HG03354 (cell line): ENCODE data around the gene SLC13A5.
"Not testable (repeated sequence)": the region's sequence is repeated elsewhere in the genome, so short reads cannot be mapped to it uniquely, and the experiment has no call there.

Experiments
- ATAC-seq: cut with Tn5 transposase; IDR thresholded peaks from one replicate; pipeline ENCODE4 v1.9.1; 2021; ENCODE audit warnings: mild to moderate bottlenecking; ENCODE audit not compliant: unreplicated experiment, poor library complexity, severe bottlenecking

SLC13A5 gene

DNA sequence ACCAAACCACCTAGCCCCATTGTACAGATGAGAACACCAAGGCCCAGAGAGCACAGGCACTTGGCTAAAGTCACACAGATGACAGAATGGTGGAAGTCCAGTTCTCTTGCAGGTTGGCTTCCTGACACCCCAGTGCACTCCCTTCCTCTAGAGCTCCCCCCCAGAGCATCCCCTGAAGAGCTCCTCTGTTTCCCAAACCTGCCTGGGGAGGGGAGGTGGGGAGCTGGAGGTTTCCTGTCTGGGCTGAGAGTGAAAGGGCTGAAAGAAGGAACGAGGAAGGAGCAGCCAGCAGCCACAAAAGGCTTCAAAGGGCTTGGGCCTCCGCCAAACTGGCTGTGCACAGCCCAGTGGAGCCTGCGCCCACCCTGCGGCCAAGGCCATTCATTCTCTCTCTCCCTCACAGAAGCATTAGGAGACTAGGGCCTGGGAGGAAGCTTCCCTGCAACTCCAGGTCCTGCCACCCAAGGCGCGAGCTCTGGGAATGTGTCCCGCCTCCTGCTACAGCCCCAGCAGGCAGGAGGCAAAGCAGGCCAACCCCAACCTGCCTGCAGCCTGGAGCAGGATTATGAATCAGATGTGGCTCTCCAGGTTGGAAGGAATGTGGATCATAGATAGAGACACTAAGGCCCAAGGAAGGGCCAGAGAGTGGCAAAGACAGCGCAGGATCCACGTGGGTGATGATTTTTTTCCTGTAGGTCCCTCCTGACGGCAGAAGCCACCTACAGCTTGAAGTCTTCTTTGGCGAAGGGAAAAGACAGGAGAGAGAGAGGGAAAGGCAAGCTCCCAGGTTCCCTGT is 913 bp downstream of the SLC13A5 start:
- no peak for ATAC-seq

GRCh38 chr17:6711681-6712057 is 1.5 kb downstream of the SLC13A5 start:
- no peak for ATAC-seq

DNA sequence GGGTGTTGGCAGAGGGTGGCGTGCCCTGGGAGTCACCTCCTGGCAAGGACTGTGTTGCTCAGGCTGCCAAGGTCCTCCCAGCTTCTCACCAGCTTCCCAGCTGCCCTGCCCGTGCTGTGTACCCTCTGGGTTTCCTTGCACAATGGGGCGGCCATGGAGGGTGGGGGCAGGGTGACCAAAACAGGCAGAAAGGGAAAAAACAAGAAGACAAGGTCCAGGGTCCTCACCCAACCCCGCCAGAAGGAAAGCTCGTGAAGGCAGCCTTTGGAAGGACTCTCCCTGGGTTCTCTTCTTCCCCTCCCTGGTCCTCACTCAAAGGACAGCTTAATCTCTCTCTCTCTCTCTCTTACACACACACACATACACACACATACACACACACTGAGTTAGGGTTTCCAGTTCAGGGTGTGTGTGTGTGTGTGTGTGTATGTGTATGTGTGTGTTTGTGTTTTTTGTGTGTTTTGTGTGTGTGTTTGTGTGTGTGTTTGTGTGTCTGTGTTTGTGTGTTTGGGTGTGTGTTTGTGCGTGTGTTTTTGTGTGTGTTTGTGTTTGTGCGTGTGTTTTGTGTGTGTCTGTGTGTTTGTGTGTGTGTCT is 2.0 kb downstream of the SLC13A5 start:
- no peak for ATAC-seq

DNA sequence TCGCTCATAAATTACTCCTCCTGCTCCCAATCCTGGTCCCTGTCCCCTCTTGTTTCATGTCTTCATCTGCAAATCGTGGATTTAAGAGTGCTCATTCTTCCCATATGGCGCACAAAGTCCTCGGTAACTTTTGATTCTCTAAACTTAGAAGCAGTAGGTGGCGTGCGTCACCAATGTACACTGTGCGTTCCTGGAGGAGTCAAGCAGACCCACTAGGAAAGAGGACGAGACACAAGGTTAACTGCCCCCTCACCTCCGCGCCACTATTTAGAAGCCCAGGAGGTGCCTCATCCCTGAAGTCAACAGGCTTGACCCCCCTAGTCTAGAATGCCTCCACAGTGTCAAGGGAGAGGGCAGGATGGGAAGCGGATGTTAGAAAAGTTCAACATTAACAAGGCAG is 2.9 kb downstream of the SLC13A5 start:
- ATAC-seq = no peak

GRCh38 chr17:6708357-6708961 is 4.7 kb downstream of the SLC13A5 start:
- ATAC-seq = no peak

- no peak for ATAC-seq
Measured at GRCh38 chr17:6706996-6707395, 6.2 kb downstream of the SLC13A5 start.

DNA sequence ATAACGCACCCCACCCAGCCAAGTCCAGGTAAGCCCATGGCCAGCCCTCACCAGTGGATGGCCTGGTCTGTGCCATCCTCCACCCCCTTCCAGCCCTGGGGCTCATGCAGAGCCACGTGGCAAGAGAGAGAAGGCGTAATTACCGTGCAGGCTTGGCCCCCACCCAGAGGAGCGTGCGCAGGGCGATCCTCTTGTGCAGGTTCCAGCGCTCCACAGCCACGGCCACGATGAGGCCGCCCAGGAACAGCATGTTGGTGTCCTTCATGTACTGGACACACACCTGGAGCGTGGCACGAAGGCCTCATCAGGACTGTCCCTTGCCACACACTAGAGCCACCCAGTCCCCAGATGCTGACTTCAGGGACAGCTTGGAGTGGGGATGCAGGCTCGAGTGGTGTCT is 6.7 kb downstream of the SLC13A5 start:
- no peak for ATAC-seq

DNA sequence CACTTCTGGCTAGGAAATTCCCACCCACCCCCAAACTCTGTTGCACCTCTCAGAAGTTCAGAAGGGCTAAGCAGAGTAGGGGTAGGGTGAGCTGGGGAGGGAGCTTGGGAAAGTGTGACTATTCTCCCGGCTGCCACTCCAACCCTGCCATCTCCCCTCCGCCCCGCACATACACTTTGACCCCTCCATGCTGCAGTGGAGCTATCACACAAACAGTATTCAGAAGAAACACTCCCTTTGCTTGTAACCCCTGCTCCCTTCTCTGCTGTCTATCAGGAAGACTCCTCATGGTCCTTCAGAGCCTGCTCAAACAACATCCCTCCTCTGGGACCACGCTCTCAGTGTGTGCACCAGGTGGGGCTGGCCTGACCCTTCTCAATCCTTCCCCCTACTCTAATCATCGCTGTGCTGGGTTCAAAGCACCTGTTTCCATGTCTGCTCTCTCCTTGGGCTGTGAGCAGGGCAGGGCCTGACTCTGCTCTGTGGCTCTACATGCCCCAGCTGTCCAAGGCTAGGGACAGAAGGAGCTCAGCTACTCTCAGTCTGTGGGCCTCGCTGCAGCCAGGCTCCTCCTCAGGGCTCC is 8.6 kb downstream of the SLC13A5 start:
- no peak for ATAC-seq

DNA sequence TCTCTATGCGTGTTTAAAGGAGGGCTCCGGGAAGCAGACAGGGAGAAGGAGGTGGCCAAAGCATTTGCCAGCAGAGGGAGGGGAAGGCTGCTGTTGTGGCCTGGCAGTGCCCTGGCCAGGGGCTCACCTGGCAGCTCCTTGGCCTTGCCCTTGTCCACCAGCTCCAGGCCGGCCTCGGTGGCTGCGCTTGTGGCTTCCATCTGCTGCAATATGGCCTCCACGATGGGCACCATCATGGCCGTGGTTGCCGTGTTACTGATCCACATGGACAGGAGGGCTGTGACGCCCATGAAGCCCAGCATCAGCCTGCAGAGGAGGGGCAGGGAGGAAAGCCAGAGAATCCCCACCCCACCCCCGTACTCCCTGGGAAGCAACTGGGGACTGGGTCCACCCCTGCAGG is 9.4 kb downstream of the SLC13A5 start:
- ATAC-seq = no peak

DNA sequence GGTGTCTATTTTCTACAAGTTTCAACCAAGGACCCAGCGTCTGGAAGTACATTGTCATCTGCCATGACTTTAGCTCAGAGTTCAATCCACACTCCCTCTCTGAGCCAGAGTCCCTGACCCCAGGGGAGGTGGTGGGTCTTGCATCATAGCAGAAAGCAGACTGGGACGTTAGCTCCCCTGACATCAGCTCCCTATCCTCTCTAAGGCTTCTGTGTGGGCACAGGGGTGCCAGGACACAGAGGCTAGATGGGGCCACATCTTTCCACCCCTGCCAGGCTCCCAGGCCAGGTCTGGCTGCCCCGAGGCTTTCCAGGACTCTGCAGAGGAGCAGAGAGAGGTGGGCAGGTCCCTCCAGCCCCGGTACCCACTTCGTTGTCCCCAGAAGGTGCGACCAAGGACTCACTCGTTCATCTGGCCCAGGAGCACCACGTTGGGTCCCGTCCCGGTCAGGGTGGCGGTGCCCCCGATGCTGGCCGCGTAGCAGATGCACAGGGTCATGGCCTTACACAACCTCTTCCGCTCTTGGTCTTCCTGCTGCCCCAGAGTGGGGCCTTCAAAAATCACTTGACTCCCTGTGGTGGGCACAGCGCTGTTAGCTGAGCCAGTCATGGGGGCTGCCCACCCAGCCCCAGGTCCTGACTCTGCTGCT is 10.5 kb downstream of the SLC13A5 start:
- ATAC-seq = no peak

- ATAC-seq = no peak
Measured at GRCh38 chr17:6701719-6702118, 11.4 kb downstream of the SLC13A5 start.

DNA sequence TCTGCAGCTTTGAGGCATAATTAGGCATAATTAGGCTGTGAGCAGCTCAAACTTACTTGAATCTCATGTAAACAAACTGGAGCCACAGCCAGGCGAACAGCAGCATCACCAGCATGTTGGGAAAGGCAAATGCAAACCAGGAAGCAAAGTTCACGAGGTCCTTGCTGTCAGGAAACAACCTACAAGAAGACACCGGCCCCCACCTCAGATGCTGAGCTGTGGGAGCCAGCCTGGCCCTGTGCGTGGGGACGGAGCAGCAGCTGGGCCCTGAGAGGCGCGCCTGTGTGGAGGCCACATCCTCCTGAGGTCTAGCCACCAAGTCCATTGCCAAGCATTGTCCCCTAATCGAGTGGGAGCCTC is 12.2 kb downstream of the SLC13A5 start:
- ATAC-seq = no peak

DNA sequence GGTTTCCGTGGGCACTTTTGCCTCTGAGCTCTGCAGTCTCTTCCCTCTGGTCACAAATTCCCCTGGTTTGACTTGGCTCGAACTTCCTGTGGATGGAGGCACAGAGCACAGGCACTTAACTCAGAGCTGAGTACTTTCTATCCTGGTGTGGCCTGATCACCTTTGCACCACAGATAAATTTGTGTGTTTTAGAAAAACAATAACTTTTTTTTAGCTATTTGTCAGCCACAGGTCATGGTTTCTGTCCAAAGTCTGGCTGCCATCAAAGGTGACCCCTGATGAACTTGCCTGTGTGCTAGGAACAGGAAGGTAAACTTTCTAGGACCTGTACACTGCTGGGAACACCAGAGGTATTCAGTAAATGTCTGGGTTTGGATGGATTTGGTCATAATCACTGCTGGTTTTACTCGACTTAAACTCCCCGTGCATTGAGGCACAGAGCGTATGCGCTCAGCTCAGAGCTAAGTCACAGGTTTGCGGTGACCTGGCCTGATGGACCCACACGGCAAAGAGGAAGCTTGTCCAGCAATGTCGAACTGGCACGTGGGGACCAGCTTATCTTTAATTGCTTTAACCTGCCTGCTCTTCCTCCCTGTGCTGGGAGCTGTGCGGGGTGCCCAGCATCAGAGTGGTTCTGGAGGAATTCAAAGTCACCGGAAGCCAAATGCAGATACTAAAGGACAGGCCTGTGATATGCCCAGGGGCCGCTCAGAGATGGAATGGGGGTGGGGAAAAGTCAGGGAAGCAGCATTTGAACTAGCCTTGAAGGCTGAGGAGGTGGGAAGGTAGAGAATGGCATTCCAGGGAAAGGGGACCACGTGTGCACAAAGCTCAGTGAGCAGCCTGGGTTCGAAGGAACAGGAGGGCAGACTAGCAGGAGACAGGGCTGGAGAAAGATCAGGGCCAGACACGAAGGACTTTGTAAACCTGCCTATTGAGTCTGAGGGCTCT is 12.9 kb downstream of the SLC13A5 start:
- ATAC-seq = no peak

DNA sequence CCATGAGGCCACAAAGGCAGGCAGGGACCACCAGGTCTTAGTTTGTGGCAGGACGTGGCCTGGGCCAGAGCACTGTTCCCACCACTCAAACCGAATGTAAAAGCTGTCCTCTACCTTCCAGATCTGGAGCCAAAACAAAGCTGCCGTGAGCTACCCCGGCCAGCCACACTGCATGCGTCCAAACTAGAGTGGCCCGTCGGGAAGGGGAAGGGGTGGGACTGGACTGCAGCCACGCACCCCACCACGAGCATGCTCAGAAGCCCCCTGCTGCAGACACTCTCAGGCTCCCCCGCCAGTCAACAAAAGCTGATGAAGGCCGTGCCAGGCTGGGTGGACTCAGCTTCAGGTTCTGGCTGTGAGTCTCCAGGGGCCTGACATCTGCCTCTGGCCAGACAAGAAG is 15.2 kb downstream of the SLC13A5 start:
- no peak for ATAC-seq

DNA sequence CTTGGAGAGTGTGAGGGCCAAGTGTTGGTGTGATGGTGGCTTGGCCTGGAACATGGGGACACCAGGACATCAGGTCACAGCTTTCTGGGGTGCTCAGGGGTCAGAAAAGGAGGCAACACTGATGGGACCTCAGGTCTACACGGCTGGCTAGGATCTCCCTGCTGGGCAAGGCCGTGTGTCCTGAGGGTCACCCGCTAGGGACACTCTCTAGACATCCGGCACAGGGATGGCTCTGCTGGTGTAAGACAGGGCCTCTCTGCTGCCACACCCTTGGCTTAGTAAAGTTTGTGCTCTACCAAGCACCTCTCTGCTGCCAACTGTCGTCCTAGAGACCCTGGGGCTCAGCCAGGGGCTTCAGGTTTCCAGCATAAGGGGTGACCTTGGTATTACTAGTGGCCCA is 16.3 kb downstream of the SLC13A5 start:
- no peak for ATAC-seq

GRCh38 chr17:6695565-6695964 is 17.6 kb downstream of the SLC13A5 start:
- ATAC-seq = no peak

DNA sequence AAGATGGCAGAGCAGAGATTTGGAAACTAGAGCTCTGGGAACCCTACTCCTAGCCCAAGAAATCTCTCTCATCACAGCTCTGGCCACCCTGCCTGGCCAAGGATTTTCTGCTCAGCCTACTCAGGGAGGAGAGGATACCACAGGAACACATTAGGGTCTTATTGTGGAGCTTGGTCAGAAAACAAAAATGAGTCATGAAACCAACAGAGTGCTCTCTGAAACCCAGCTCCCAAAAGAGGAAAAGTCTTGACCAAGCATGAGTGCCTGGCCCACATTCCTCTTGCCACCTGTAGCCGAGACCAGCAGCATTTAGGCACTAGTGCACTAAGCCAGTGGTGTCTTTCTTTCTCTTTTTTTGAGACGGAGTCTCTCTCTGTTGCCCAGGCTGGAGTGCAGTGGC is 18.1 kb downstream of the SLC13A5 start:
- no peak for ATAC-seq

GRCh38 chr17:6691958-6692357 is 21.2 kb downstream of the SLC13A5 start:
- not testable (repeated sequence) for ATAC-seq

- ATAC-seq = no peak
Measured at GRCh38 chr17:6691546-6691945, 21.6 kb downstream of the SLC13A5 start.
